Measurements from ENCODE around the gene C2orf92.

Gene C2orf92

GRCh38 chr2:97724501-97724900 lies 55.0 kb downstream of the C2orf92 start:
- no peak overlapping the region for H3K27ac ChIP-seq
- no peak overlapping the region for H3K4me3 ChIP-seq

GRCh38 chr2:97724946-97725688 lies 55.6 kb downstream of the C2orf92 start:
- no peak overlapping the region for H3K27ac ChIP-seq

GRCh38 chr2:97726261-97727064 lies 57.0 kb downstream of the C2orf92 start:
- Histone ChIP-seq H3K4me3 (no peak overlapping the region), H3K27ac (peak overlapping the region in 4 of 21 experiments; percentile 0 to 39 (median 18))

More at GRCh38 chr2:97724946-97725688, 55.6 kb downstream of the C2orf92 start:
- no peak overlapping the region for H3K4me3 ChIP-seq

DNA sequence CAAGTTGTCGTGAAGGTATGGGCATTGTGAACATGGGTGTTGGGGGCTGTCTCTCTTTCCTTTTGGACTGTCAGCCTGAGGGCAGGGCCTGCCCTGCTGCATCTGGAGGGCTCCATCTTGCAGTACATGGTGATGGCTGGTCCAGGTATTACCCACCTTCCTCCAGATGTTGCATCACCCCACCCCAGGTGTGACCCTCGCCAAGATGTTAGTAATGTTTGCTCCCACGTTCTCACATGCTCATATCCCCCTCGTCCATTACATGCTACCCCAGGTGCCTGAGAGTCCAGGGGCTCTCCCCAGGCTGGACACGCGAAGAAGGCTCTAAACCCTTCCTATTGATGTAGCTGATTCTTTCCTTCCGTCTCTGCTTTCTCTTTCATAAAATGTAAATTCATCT lies 57.8 kb downstream of the C2orf92 start:
- peak overlapping the region in 3 of 21 experiments; percentile 10 to 42 (median 31) for H3K27ac ChIP-seq
- no peak overlapping the region for H3K4me3 ChIP-seq

- Histone ChIP-seq H3K4me3 (no peak overlapping the region), H3K27ac (peak overlapping the region in 6 of 21 experiments; percentile 3 to 42 (median 28))
These were observed 58.7 kb downstream of the C2orf92 start for GRCh38 chr2:97728091-97728731.

DNA sequence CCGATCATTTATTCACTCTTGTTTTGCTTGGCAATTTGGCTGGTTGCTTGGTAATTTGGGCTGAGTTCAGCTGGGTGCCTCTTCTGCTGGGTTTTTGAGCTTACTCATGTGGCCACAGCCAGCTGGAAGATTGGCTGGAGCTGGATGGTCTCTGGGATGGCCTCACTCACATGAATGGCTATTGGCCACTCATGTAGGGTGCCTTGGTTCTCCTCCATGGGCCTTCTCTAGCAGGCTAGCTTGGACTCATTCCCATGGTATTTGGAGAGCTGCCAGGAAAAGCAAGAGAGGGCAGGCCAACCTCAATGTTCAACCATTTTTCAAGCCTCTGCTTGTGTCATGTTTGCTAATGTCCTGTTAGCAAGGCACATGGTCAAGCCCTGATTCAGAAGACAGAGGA lies 60.7 kb downstream of the C2orf92 start:
- no peak overlapping the region for H3K27ac ChIP-seq
- no peak overlapping the region for H3K4me3 ChIP-seq

DNA sequence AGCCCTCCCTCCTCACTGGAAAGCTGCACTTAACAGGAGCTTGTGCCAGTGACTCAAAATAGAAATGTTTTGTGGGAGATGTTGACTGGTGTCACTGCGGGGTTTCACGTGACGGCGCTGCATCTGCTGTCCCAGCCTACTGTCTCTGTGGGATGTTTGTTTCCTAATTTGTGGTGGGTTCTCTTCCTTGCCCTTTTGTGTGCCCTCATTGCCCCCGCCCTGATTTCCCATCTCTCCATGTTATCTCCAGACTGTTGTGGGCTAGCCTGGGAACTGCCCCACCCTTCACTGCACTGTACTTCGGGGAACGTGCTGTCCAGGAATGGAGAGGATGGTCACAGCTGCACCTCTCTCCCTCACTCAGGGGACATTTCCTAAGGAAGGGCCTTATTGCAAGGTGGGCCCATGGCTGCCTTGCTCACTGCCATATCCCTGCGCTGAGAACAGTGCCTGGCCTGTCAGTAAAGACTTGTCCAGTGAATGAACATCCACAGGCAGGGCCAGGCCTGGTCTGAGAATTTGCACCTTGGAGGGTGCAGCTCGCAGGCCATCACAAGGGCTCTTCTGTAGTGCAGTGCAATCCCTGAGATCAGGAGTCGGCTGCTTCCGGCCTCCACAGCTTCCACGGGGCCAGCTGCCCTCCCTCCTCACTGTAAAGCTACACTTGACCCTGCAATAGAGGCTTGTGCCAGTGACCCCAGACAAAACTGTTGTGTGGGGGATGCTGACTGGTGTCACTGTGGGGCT lies 61.9 kb downstream of the C2orf92 start:
- H3K4me3 ChIP-seq = no peak overlapping the region
- H3K27ac ChIP-seq = no peak overlapping the region

DNA sequence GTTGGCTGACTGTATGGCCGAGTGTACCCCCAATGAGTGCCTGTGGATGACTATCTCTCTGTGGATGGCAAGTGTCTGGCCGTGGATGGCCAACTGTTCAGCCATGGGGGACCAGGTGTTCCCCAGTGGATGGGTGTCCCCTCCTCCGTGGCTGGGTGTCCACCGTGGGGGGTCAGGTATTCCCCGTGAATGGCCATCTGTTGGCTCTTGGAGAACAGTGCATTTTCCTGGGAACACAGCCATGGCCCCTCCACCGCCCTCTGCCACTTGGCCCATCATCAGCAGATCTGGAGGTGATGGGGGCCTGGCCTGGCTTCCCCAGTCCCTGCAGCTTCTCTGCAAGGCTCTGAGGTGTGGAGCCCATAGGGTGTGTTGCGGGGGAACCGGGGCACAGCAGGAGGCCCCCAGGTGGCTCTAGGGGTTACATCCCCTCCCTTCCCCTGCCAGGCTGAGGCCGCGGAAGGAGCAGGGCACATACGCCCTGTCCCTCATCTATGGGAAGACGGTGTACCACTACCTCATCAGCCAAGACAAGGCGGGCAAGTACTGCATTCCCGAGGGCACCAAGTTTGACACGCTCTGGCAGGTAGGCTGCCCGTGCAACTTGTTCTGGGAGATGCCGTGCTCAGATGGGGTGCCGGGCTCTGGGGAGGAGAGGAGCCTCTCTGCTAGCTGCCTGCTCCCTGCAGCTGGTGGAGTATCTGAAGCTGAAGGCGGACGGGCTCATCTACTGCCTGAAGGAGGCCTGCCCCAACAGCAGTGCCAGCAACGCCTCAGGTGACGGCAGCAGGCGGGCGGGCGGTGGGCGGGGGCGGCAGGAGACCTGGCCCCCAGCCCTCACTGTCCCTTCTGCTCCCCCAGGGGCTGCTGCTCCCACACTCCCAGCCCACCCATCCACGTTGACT lies 63.2 kb downstream of the C2orf92 start:
- H3K27ac ChIP-seq = peak overlapping the region in 1 of 21 experiments; percentile 14
- H3K4me3 ChIP-seq = no peak overlapping the region

DNA sequence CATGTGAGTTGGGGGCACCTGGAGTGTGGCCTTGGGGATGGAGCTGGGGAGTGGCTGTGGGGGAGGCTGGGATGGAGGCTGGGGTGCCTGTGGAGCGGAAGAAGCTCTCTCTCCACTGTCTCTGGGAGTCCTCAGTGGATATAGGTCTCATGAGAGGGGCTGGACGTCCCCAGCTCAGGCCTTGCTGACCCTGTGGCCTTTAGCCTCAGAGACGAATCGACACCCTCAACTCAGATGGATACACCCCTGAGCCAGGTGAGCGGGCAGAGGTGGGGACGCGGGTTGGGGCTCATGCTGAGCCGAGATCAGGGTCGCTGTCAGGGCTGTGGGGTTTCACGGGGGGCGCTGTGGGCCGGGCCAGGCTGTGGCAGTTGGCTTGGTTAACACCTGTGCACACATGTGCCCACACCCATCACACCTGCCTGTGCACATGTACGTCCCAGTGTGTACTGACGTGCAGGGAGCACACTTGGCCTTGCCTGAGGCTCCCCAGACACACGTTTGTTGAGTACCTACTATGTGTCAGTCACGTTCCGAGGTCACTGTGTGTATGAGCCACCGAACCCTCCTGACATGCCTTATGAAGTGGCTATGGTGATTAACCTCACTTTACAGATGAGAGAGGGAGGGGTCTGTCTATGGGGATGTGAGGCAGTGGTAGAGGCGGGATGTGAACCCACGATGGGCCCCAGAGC lies 64.0 kb downstream of the C2orf92 start:
- Histone ChIP-seq H3K27ac (peak overlapping the region in 1 of 21 experiments; percentile 14), H3K4me3 (no peak overlapping the region)

DNA sequence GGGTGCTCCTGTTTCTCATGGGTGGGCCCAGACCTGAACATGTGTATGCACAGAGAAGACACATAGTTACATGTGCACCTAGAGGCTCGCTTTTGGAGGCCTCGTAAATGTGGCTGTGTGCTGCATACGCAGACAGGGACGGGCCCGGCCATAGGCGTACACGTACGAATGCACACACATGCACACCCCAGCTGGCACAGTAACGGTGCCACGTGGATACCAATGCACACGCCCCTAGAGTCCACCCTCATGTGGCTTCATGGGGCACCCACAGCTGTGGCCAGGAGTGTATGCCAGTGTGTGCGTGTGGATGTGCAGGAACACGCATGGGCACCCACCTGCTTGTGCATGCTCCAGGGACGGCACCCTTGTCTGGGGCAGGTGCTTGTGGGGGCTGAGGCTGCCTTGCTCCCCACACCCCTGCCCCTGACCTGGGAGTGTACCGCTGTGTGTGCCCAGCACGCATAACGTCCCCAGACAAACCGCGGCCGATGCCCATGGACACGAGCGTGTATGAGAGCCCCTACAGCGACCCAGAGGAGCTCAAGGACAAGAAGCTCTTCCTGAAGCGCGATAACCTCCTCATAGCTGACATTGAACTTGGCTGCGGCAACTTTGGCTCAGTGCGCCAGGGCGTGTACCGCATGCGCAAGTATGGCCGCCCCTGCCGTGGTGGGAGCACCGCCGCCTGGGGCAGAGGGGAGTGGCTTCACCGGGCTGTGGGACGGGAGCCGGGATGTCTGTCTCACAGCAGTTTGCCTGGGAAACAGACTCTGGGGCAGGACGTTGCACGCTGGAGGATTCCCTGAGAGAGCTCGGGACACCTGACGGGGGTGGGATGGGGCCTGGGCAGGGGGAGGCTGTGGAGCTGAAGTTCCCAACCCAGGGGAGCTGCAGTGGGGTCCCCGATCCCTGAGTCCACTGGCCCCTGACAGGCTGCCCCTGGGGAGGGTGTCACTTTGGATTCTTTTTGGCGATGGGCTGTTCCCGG lies 64.8 kb downstream of the C2orf92 start:
- peak overlapping the region in 2 of 7 experiments; percentile 0 to 4 for H3K4me3 ChIP-seq
- H3K27ac ChIP-seq = no peak overlapping the region

GRCh38 chr2:97735161-97735561 lies 65.6 kb downstream of the C2orf92 start:
- no peak overlapping the region for H3K4me3 ChIP-seq
- no peak overlapping the region for H3K27ac ChIP-seq

DNA sequence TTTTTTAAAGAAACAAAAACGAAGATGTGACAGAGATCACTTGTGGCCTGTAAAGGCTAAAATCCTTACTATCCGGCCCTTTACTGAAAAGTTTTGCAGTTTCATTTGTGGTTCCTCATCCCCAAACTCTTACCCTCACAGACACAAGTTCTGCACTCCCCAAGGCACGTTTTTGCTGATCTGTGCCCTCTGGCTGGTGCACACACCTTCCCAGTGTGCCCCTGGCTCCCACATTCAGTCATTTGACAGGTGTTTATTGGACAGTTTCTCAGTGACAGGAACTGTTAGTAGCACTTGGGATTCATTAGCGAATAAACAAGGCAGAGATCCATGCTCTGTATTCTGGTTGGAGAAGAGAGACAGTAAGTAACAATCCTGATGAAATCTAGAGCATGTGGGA lies 66.7 kb downstream of the C2orf92 start:
- Histone ChIP-seq H3K27ac (no peak overlapping the region), H3K4me3 (no peak overlapping the region)

DNA sequence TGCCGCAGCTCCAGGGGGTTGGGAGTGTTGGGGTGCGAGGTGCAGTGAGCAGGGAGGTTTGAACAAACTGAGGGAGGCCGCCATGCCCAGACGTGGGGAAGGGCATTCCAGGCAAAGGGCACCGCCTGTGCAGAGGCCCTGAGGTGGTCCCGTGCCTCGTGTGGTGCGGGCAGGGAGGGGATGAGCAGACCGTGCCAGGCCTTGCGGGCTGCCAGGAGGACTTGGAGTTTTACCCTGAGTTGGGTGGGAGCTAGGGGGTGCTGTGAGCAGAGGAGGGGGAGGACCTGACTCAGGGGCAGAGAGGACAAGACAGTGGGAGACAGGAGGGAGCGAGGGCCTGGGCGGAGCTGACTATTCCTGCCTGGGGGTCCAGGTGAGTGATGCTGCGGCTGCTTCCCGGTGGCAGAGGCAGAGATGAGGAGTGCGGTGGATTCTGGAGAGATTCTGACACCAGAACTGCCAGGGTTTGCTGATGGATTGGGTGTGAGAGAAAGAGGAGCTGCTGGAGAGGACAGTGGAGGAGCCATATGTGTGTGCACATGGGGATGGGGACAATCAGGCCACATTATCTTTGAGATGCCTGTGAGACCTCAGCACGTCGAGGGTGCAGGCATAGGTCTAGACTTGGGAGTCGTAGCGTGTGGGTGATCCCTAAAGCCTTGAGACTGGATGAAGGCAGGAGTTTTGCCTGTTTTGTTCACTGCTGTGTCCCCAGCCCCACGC lies 67.3 kb downstream of the C2orf92 start:
- Histone ChIP-seq H3K4me3 (no peak overlapping the region), H3K27ac (no peak overlapping the region)

GRCh38 chr2:97737421-97738178 lies 68.1 kb downstream of the C2orf92 start:
- no peak overlapping the region for H3K27ac ChIP-seq
- H3K4me3 ChIP-seq = no peak overlapping the region

- no peak overlapping the region for H3K27ac ChIP-seq
- H3K4me3 ChIP-seq = no peak overlapping the region
These were observed 68.9 kb downstream of the C2orf92 start for GRCh38 chr2:97738179-97739019.
